ENCODE results near the gene FLVCR2.

- TF ChIP-seq NFATC3 (CRISPR knock-in tag; IDR thresholded peaks at IDR 0.05) (no peak), NFE2L2 (IDR thresholded peaks at IDR 0.05; ENCODE audit: low read length) (no peak), ZNF777 (CRISPR knock-in tag; IDR thresholded peaks at IDR 0.05) (no peak), MED1 (CRISPR knock-in tag; IDR thresholded peaks at IDR 0.05) (no peak)
These were observed 97.0 kb downstream of the FLVCR2 start for GRCh38 chr14:75675265-75675960.

All from HepG2 (cell line).